Upper lobe of left lung (tissue), 4 donors: ENCODE data around the gene MAN2A1.

Source experiments
- CTCF ChIP-seq, 6 experiments: fragments of 450-650 bp in 4 of 6; fragments of 200-600 bp in 2 of 6; sonication (generic) in 2 of 6; IDR thresholded peaks; one replicate each; pipeline ENCODE4 v1.5.1; 2016 to 2019; ENCODE audit warnings: antibody characterized with exemption in 6 of 6
- EP300 ChIP-seq, 4 donors: sonication (generic); formaldehyde crosslinking; IDR thresholded peaks; one replicate each; pipeline ENCODE4 v1.5.1; 2017; ENCODE audit warnings: antibody characterized with exemption in 4 of 4, control low read depth in 2 of 4
- POLR2A ChIP-seq, 4 donors: fragments of 450-650 bp; IDR thresholded peaks; one replicate each; pipeline ENCODE4 v1.5.1; 2016 to 2017; ENCODE audit warnings: antibody characterized with exemption in 4 of 4, mild to moderate bottlenecking in 2 of 4
- POLR2AphosphoS5 ChIP-seq, 2 donors: sonication (generic); formaldehyde crosslinking; IDR thresholded peaks; one replicate each; pipeline ENCODE4 v1.5.1; 2017; ENCODE audit warnings: antibody characterized with exemption in 2 of 2

- no peak for TF ChIP-seq CTCF (IDR thresholded peaks at IDR 0.05)
- no peak for TF ChIP-seq POLR2A (IDR thresholded peaks at IDR 0.05)
- TF ChIP-seq EP300 (IDR thresholded peaks at IDR 0.05): no peak
- TF ChIP-seq POLR2AphosphoS5 (IDR thresholded peaks at IDR 0.05): no peak
Observed at GRCh38 chr5:109849478-109850088, 159.9 kb downstream of the MAN2A1 start.
